ENCODE measurements around the gene MPHOSPH6. TPM values are rescaled to one million over a fixed set of nuclear protein-coding genes. Genes with fewer than 3 reads are reported as not detected.

The MPHOSPH6 gene
- total and polyA plus RNA-seq, 2 of the 4 experiments (the other 2 are of a cell fraction) = 5.4 to 15.5 TPM

- Histone ChIP-seq H3K27ac (ENCODE audit: insufficient read depth, low read length) (no peak overlapping the region), H3K36me3 (ENCODE audit: control insufficient read depth, insufficient read depth, low read length) (no peaks in the 10 kb centered on the region), H3K4me3 (ENCODE audit: insufficient read depth, low read depth, low read length) (no peak overlapping the region), H3K23ac (ENCODE audit: low read depth, low read length) (no peak overlapping the region), H2BK5ac (ENCODE audit: low read depth, low read length, poor library complexity, severe bottlenecking) (no peak overlapping the region), H2AK9ac (replicated peaks; ENCODE audit: low read depth, low read length, poor library complexity) (no peak overlapping the region), H3K9me1 (ENCODE audit: insufficient read depth, low read length) (no peaks in the 10 kb centered on the region), H2BK120ac (ENCODE audit: low read depth, low read length) (no peak overlapping the region), H3K27me3 (ENCODE audit: control insufficient read depth, insufficient read depth, low read length) (no peaks in the 10 kb centered on the region; the same call in 1 of the 2 replicates), H3K18ac (ENCODE audit: low read depth, low read length) (no peak overlapping the region), H2AFZ (replicated peaks; ENCODE audit: low read length, poor library complexity) (no peak overlapping the region), H3K4ac (ENCODE audit: low read depth, low read length) (no peak overlapping the region), H3K4me2 (ENCODE audit: low read depth, low read length) (no peak overlapping the region), H3K56ac (ENCODE audit: extremely low read depth, insufficient read depth, low read length) (no peak overlapping the region), H3K14ac (replicated peaks; ENCODE audit: low read depth, low read length) (no peak overlapping the region), H2BK15ac (ENCODE audit: low read depth, low read length) (no peak overlapping the region), H3K79me1 (ENCODE audit: low read depth in 1 of 2, low read length in 2 of 2) (no peaks in the 10 kb centered on the region), H4K20me1 (ENCODE audit: insufficient read depth, low read length) (no peaks in the 10 kb centered on the region), H2AK5ac (ENCODE audit: low read depth, low read length) (no peak overlapping the region), H2BK20ac (ENCODE audit: low read depth, low read length) (no peak overlapping the region), H3K4me1 (ENCODE audit: control insufficient read depth, insufficient read depth, low read length) (no peaks in the 10 kb centered on the region), H3K9me3 (ENCODE audit: control insufficient read depth, insufficient read depth, low read length) (no peaks in the 10 kb centered on the region), H3K9ac (ENCODE audit: low read depth, low read length) (no peak overlapping the region), H4K8ac (ENCODE audit: low read depth in 2 of 2, low read length in 2 of 2) (no peak overlapping the region), H4K5ac (ENCODE audit: low read depth, low read length) (no peak overlapping the region), H4K91ac (ENCODE audit: insufficient read depth, low read depth, low read length) (no peak overlapping the region)
- in situ Hi-C loops (cut with MboI; ENCODE audit: low sequenced_read_pairs) (no loop called here), dilution Hi-C loops (cut with HindIII; ENCODE audit: low sequenced_read_pairs, unreplicated experiment) (no loop called here), intact Hi-C loops (cut with micrococcal nuclease) (no loop called here)
- BruUV-seq (replicated peaks) = no TSS peak
- no CpG with 5 or more reads among the region's 2 CpGs for WGBS, 2 experiments (ENCODE audit: extremely low coverage in 2 of 2, insufficient read length in 1 of 2)
- ATAC-seq (ENCODE audit: low read depth) (no peak), DNase-seq (no peak)
- TF ChIP-seq MXI1 (IDR thresholded peaks at IDR 0.05; ENCODE audit: borderline replicate concordance, low read depth, low read length) (no peak), RCOR1 (IDR thresholded peaks at IDR 0.05; ENCODE audit: insufficient replicate concordance, low read length) (no peak), ELK1 (IDR thresholded peaks at IDR 0.05; ENCODE audit: borderline replicate concordance, low read depth, low read length) (no peak), SMC3 (IDR thresholded peaks at IDR 0.05; ENCODE audit: low read depth, low read length) (no peak), BHLHE40 (IDR thresholded peaks at IDR 0.05; ENCODE audit: low read depth, low read length) (no peak), FOS (IDR thresholded peaks at IDR 0.05; ENCODE audit: low read depth, low read length) (no peak), CTCF (conservative IDR thresholded peaks at IDR 0.05; ENCODE audit: low read depth, low read length) (no peak), NFE2L2 (IDR thresholded peaks at IDR 0.05; ENCODE audit: low read depth, low read length) (no peak), MAZ (IDR thresholded peaks at IDR 0.05; ENCODE audit: borderline replicate concordance, low read depth, low read length) (no peak), CEBPB (IDR thresholded peaks at IDR 0.05; ENCODE audit: low read depth, low read length) (no peak), CHD1 (IDR thresholded peaks at IDR 0.05; ENCODE audit: low read depth, low read length) (no peak), RFX5 (IDR thresholded peaks at IDR 0.05; ENCODE audit: low read depth, low read length) (no peak), RAD21 (IDR thresholded peaks at IDR 0.05; ENCODE audit: low read length) (no peak)
- POLR2A ChIA-PET (ENCODE audit: unreplicated experiment) = no interaction called here
- CTCF ChIA-PET = no interaction called here
Measured at GRCh38 chr16:82108100-82108499, 61.9 kb downstream of the MPHOSPH6 start.

Data from IMR-90 (cell line).